HG02852 (cell line): ENCODE results near the gene PALB2.

ENCODE experiments used
- ATAC-seq: cut with Tn5 transposase; IDR thresholded peaks from one replicate; pipeline ENCODE4 v1.9.1; 2021; ENCODE audit warnings: mild to moderate bottlenecking, moderate library complexity; ENCODE audit not compliant: unreplicated experiment

The PALB2 gene

DNA sequence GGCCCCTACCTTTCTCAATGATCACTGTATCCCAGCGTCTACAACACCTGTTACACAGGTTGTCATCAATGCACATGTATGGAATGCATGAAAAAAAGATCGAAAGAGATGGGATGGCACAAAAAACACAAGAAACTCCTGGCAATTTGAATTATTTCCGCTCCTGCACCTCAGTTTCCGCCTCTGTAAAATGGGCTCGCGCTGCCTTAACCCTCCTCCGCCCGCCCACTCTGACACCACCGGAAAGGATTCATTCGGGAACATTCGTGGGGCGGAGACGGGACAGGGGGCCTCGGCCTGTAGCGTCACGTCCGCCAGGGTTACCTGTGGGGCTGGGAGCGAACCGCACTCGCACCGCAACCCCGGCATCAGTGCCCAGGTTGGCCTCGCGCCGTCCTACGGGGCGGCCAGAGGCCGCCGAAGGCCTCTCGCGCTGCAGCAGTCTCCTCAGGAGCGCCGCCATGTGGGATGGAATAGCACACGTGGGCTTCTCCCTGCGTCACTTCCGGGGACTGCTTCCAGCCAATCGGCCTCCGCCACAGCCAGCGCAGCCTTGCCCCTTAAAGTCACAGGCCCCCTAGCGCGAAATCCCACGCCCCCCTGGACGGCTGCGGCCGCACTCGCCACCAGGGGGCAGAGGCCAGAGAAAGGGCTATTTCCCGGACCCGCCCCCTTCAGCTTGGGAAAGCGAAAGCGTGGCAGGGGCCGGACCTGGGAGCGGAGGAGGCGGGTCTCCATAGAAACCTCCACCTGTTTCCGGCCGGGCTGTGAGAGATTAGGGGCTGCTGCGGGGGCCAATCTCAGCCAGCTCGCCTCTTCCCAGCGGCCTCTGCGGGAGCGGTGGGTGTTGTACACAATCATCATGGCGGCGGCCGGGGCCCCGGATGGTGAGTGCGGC lies 84.0 kb downstream of the PALB2 start, which contains the start of the genes EARS2 and UBFD1:
TSS of gene EARS2 (minus strand) at position 470 of the 898 bp plus-strand sequence. CDS start at position 463, 7 bp downstream.
TSS of gene UBFD1 (plus strand) at position 847 of the 898 bp plus-strand sequence. CDS start at position 863, 16 bp downstream.
- ATAC-seq, result peak; percentile 88

DNA sequence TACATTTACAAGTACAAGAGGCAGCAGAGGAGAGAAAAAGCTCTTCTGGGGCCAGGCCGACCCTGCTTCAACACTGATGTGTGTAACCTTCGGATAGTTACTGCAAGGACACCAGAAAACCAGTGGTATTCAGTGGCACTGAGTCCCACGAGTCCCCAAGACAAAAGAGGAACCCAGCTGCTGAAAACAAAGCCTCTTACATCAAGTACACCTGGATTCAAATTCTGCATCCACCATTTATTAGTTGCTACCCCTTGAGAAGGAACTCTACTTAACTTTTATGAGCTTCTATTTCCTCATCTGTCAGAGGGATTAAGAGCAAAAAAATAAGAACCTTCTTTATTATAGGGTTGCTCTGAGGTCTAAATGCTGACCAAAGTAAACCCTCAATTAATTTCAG lies 86.6 kb downstream of the PALB2 start:
- no peak for ATAC-seq
